Stimulated activated CD8-positive, alpha-beta memory T cell treated with anti-CD3 and anti-CD28 coated beads, Interleukin-4, amount 100 ng/mL, for 48 hours (primary cell): Measurements from ENCODE around the gene DLG2.
"Not testable (repeated sequence)": the region's sequence is repeated elsewhere in the genome, so short reads cannot be mapped to it uniquely, and the experiment has no call there.

Experiments
- DNase-seq: peaks from one replicate; pipeline ENCODE4 v3.0.0-alpha.2; 2020

The DLG2 gene

GRCh38 chr11:84819128-84819527 is 808.0 kb downstream of the DLG2 start:
- no peak for DNase-seq

DNA sequence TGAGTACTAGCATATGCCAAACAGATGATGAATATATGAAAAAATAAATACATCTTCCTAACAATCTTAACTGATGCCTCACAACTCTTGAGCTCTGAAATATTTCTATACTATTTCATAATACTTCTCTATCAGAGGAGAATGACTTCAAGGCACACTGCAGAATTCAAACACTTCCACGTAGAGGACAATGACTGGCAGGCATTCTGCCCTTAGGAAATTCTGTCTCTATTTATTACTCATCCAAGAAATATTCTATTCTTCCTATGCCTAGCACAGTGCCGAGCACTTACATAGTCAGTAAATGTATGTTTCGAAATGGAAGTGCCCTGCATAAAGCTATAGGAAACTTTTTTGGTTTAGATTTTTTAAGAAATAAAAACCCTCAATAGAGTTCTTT is 809.1 kb downstream of the DLG2 start:
- no peak for DNase-seq

DNA sequence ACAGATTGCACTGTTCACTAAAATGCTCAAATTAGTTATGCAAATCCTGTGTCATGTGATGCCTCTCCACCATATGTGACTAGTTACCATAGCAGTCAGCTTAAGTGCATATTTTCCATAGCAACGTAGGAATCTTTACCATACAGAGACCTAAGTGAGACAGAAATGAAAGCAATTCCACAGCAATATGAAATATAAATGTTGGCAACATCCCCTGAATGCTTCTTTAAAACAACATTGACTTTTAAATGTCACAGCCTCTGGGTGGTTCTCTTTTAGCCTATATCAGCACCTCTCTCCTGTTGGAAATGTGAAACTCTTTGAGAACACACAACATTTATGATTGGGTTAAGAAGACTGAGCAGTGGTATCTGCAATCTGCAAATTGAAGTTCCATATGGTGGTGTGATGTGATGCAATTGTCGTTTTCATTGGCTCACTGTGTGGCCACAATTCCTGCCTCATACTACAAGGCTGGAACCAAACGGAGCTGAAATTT is 814.6 kb downstream of the DLG2 start:
- no peak for DNase-seq

- DNase-seq: no peak
Measured at GRCh38 chr11:84806354-84806753, 820.8 kb downstream of the DLG2 start.

DNA sequence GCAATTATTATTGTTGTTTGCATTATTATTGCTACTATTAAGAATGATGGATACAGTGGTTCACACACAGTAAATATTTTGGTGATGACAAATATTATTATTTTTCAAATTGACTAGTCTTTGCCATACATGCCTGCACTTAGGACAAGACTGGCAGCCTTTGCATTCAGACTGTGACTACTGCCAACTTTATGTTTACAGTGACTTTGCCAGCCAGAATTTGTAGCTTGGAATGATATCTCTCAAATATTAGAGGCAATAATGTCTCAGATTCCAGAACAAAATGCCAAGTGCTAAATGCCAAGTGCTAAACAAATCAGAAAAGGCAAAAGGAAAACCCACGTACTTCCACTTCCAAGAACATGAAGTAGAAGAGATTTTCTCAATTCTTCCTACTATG is 823.1 kb downstream of the DLG2 start:
- no peak for DNase-seq

GRCh38 chr11:84800755-84801346 is 826.3 kb downstream of the DLG2 start:
- no peak for DNase-seq

GRCh38 chr11:84799112-84799511 is 828.0 kb downstream of the DLG2 start:
- DNase-seq: no peak

DNA sequence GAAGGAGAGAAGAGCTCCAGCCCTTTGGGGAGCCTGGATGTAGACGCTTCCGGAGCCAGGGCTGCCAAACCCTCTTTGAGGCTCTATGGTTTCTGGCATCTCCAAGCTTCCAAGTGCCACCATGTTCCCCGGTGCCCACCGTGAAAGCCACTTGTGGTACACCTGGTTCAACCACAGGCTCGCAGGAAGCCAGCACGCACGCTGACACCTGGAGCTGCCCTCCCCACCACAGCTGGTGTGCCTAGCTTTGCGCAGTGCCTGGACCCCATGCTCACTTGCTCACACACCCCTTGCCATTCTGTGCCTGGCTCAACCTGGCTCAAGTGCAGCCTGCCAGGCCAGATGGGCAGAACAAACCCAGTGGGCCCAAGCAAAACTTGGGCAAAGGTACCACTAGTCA is 831.4 kb downstream of the DLG2 start:
- DNase-seq: no peak

DNA sequence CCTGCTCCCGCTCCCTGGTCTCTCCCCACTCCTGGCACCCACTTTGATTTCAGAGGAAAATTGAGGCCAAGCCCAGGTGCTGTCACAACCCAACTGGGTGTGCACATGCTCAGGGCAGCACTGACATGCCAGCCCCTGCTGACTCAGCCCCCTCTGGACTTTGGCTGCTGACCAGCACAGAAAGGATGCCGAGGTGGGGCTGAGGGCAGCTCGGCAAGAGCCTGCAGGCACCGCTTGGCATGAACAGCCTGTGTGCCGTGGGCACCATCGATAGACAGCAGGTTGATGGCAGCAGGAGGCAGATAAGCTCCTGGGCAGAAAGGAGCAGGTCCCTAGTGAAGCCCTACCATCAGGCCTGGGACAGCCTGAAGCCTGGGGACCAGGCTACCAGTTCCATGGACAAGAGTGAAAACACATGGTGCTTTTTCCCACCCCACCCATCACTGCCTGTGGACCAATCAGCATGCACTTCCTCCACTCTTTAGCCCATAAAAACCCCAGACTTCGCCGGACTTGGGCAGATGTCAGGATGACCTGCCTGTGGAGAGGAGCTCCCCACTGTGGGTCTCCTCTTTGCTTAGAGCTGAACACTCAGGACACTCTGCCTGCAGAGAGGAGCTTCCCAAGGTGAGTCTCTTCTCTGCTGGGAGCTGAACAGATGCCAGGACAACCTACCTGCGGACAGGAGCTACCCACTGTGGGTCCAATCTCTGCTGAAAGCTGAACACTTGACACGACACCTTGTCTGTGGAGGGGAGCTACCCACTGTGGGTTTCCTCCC is 832.3 kb downstream of the DLG2 start:
- DNase-seq: no peak

GRCh38 chr11:84793318-84793717 is 833.8 kb downstream of the DLG2 start:
- no peak for DNase-seq

DNA sequence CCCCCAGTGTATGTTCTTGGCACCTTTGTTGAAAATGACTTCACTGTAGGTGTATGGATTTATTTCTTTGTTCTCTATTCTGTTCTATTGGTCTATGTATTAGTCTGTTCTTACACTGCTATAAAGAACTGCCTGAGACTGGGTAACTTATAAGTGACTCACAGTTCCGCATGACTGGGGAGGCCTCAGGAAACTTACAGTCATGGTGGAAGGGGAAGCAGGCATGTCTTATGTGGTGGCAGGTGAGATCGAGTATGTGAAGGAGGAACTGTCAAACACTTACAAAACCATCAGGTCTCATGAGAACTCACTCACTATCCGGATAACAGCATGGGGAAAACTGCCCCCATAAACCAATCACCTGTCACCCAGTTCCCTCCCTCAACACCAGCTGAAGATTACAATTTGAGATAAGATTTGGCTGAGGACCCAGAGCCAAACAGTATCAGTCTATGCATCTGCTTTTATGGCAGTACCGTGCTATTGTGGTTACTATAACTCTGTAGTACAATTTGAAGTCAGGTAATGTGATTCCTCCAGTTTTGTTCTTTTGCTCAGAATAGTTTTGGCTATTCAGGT is 836.2 kb downstream of the DLG2 start:
- DNase-seq: no peak

DNA sequence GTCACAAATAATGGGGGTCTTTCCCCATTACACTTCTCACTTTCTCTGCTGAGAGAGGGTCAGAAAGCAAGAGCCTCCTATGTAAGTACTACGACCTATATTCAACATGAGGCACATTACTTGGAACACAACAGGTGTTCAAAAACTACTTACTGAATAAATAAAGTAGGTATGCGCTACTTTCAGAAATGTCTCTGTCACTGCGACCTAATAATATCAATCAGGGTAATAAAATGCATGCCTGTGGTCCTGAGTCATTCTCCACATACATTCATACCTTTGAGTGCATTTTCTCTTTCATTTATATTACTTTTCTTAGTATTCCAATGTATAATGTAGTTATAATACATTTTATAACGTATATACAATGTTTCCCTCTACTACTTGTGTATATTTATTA is 838.9 kb downstream of the DLG2 start:
- no peak for DNase-seq

DNA sequence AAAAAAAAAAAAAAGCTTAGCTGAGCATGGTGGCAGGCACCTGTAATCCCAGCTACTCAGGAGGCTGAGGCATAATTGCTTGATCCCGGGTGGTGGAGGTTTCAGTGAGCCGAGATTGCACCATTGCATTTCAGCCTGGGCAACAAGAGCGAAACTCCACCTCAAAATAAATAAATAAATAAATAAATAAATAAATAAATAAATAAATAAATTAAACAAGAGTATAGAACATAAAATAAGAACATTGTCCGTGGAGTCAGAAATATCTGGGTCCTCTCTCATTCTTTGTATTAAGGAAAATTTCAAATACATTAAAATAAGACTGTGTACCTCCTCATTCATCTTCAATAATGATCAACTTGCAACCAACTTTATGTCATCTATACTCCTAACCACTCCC is 843.0 kb downstream of the DLG2 start:
- not testable (repeated sequence) for DNase-seq

- DNase-seq: no peak
Measured at GRCh38 chr11:84780689-84781293, 846.4 kb downstream of the DLG2 start.

DNA sequence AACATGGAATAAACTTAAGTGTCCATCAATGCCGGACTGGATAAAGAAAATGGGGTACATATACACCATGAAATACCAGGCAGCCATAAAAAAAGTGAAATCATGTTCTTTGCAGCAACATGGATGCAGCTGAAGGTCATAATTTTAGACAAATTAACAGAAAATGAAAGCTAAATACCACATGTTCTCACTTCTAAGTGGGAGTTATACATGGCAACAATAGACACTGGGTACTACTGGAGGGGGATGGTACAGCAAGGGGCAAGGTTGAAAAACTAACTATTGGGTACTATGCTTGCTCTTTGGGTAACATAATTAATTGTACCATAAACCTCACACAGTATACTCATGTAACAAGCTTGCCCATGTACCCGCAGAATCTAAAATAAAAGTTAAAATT is 851.6 kb downstream of the DLG2 start:
- no peak for DNase-seq

DNA sequence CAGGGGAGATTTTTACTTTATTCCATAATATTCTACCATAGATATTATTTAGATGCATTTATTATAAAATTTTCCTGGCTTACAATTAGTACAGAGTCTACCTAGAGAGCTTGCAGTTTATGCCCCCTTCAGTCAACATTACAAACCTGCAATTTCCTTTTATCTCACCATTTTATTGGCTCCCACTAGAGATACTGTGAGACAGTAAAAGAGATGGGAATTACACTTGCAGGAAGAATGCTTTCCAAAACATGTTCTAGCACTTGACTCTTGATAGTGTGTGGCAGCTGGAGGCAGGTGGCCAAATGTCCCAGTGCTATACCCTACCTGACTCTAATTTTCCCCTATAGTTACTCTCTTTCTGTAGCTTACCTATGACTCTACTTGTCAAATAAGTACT is 863.2 kb downstream of the DLG2 start:
- no peak for DNase-seq

DNA sequence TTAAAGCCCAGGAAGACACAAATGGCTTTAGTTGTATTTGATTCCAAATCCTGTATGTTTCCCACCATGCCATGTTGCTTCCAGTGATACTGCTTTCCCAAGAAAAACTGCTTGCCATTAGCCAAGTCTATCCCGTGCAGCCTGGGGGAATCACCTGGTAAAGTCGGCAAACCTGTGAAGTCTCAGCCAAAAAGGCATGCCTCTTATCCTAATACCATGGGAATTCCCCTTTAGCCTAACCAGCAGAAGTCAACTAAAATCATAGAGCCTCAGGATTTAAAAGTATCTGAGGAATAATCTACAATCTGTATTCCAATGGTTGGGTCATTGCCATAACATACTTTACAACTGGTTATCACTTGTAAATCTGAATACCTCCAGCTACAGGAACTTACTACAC is 869.4 kb downstream of the DLG2 start:
- no peak for DNase-seq

- no peak for DNase-seq
Measured at GRCh38 chr11:84751371-84751770, 875.8 kb downstream of the DLG2 start.

- DNase-seq: no peak
Measured at GRCh38 chr11:84747871-84748270, 879.3 kb downstream of the DLG2 start.

GRCh38 chr11:84740050-84740449 is 887.1 kb downstream of the DLG2 start:
- no peak for DNase-seq

GRCh38 chr11:84724256-84724655 is 902.9 kb downstream of the DLG2 start:
- DNase-seq: no peak

DNA sequence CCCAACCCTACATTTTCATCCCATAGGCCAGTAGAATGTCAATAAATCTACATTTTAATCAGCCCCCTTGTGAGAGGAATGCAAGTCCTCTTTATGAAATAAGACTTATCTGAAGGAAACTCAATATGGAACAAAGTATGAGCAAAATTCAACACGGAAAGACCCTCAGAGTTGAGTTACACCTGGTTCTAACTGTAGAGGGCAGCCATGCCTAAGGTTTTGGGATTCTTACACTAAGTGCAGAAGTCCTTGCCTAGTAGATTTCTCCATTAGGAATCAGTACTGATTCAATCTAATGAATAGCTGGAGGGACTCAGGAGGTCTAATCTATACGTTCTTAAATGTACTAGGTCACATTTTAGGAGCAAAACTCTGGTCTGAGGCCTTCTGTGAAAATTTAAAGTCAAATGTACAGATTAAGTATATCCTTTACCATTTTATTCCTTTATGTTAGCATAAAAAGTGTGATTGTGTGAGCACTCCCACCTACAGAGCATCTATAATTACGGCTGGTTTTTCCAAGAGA is 904.5 kb downstream of the DLG2 start:
- no peak for DNase-seq

- DNase-seq: no peak
Measured at GRCh38 chr11:84721561-84721961, 905.6 kb downstream of the DLG2 start.
